Heart right ventricle (tissue), 16 donors: ENCODE results near the gene SLC7A9. TPM values are rescaled to one million over a fixed set of nuclear protein-coding genes. Genes with fewer than 3 reads are reported as not detected.

Source experiments
- ATAC-seq, 8 donors: fragments of 200-7000 bp; cut with Tn5 transposase; one replicate each; pipeline ENCODE4 v1.9.1; 2020; ENCODE audit warnings: mild to moderate bottlenecking in 8 of 8, moderate library complexity in 8 of 8, moderate number of reproducible peaks in 1 of 8
- DNase-seq, 2 donors: peaks; one replicate each; pipeline ENCODE4 v3.0.0-alpha.2; 2020
- H3K27ac ChIP-seq, 10 donors: fragments of 200-600 bp; sonication (generic) in 2 of 10; one replicate each; pipeline versions ENCODE4 v1.5.0 to v1.8.0; 2020 to 2022; ENCODE audit warnings: mild to moderate bottlenecking in 3 of 10
- H3K27me3 ChIP-seq, 7 donors: fragments of 200-600 bp; one replicate each; pipeline ENCODE4 v1.8.0; 2021 to 2022; ENCODE audit warnings: mild to moderate bottlenecking in 2 of 7
- H3K36me3 ChIP-seq, 9 donors: fragments of 200-600 bp; sonication (generic) in 1 of 9; one replicate each; pipeline versions ENCODE4 v1.5.0 to v1.8.0; 2020 to 2022; ENCODE audit warnings: mild to moderate bottlenecking in 2 of 9
- H3K4me1 ChIP-seq, 9 donors: fragments of 200-600 bp; sonication (generic) in 1 of 9; one replicate each; pipeline versions ENCODE4 v1.5.0 to v1.8.0; 2020 to 2022; ENCODE audit warnings: mild to moderate bottlenecking in 4 of 9
- H3K4me3 ChIP-seq, 10 donors: fragments of 200-600 bp; sonication (generic) in 2 of 10; one replicate each; pipeline versions ENCODE4 v1.5.0 to v1.8.0; 2020 to 2022; ENCODE audit warnings: mild to moderate bottlenecking in 7 of 10, moderate library complexity in 2 of 10
- H3K9me3 ChIP-seq, 11 donors: fragments of 200-600 bp in 10 of 11; sonication (generic) in 2 of 11; one replicate each; pipeline versions ENCODE4 v1.5.0 to v1.8.0; 2013 to 2022; ENCODE audit warnings: mild to moderate bottlenecking in 2 of 11, control low read depth in 1 of 11, moderate library complexity in 1 of 11
- CTCF ChIP-seq, 9 donors: fragments of 200-600 bp; sonication (generic) in 2 of 9; IDR thresholded peaks; one replicate each; pipeline versions ENCODE4 v1.5.0 to v1.8.0; 2021 to 2022; ENCODE audit warnings: antibody characterized with exemption in 9 of 9, mild to moderate bottlenecking in 5 of 9, moderate library complexity in 1 of 9
- WGBS, 2 donors: extraction: QIAGEN DNeasy Blood & Tissue Kit; methylation state at CpG; one replicate each; pipeline ENCODE4 v1.1.7; 2013; ENCODE audit warnings: inconsistent platforms in 1 of 2; 5-methylcytosine and 5-hydroxymethylcytosine counted together
- intact Hi-C, 10 donors: fragments of 100-400 bp; cut with DNase I; formaldehyde crosslinking; loops; one replicate each; pipeline versions ENCODE4 v1.11.1 to v1.14.2; 2022
- polyA plus RNA-seq, 2 donors: library from polyadenylated mRNA; stranded (reverse); fragments of 200-250 nt; gene quantifications; one replicate each; pipeline ENCODE4 v1.2.3, GENCODE V29; 2013
- total RNA-seq, 10 donors: library from RNA; stranded (reverse); fragmentation: NEBNext Ultra II Directional in 3 of 10; extraction: Animal tissue kit (Norgen Biotek cat#: 25700) in 3 of 10; gene quantifications; one replicate each; pipeline versions ENCODE4 v1.2.1 to v1.2.4, GENCODE V29; 2021 to 2023
- donor health status: Arrhythmogenic right ventricular cardiomyopathy.
- donor health status: ischemic (EF 13 %, LVEDD 7.1; RV severe dilation, severe dysfunction).
- donor health status: healthy with polysubstance abuse.
- donor health status: DM: no; HTN: yes; CAD: no.
- donor health status: DM: no; HTN: no; CAD: no.
- donor health status: ischemic (EF 25% LVEDD 6.9; RV normal size, moderate dysfunction).
- donor health status: ischemic (EF 25% LVEDD 5.7; RV mildly dilated, moderate dysfunction).
- donor health status: healthy.
- donor health status: DM: yes; HTN: yes; CAD: no.
- donor health status: Ischemic cardiomyopathy.
- donor health status: ischemic (EF 35%, LVEDD 5.7; RV mildly dilated, moderate dysfunction).
- donor health status: nonischemic (EF 11% LVEDD 7.7; RV severe dilation, severe dysfunction).
- donor health status: DM: yes; HTN: yes; CAD: no.
- donor health status: PGD.
- donor health status: ischemic (EF 29% LVEDD 5.4; RV normal size, mild dysfunction).
- donor health status: nonischemic (EF 23%, LVEDD 6.1; RV moderate dilation, normal function).

SLC7A9 gene
- total and polyA plus RNA-seq, 12 donors = 0.12 to 0.24 TPM; not detected in 10

- no peaks in the 10 kb centered on the region for H3K27me3 ChIP-seq
- DNase-seq (no peak), ATAC-seq (no peak)
- no peaks in the 10 kb centered on the region for H3K4me1 ChIP-seq
- H3K27ac ChIP-seq = no peak overlapping the region
- intact Hi-C loops = no loop called here
- no peak overlapping the region for H3K4me3 ChIP-seq
- TF ChIP-seq CTCF (IDR thresholded peaks at IDR 0.05) = no peak
- H3K36me3 ChIP-seq = no peaks in the 10 kb centered on the region
- WGBS, 2 donors = 85 to 86% methylated on average over 12 of the region's 12 CpGs
- H3K9me3 ChIP-seq = no peaks in the 10 kb centered on the region
Observed at GRCh38 chr19:32866564-32867265, 2.9 kb downstream of the SLC7A9 start.

- DNase-seq = no peak
- TF ChIP-seq CTCF (IDR thresholded peaks at IDR 0.05) = no peak
- Histone ChIP-seq H3K4me3 (no peak overlapping the region), H3K27ac (no peak overlapping the region), H3K36me3 (no peaks in the 10 kb centered on the region), H3K27me3 (no peaks in the 10 kb centered on the region), H3K9me3 (no peaks in the 10 kb centered on the region), H3K4me1 (no peaks in the 10 kb centered on the region)
- intact Hi-C loops = no loop called here
- 74 to 84% methylated on average over 7 of the region's 7 CpGs for WGBS, 2 donors
- ATAC-seq = no peak
Observed at GRCh38 chr19:32866061-32866460, 3.5 kb downstream of the SLC7A9 start.

GRCh38 chr19:32865326-32865725, 4.2 kb downstream of the SLC7A9 start:
- intact Hi-C loops = no loop called here
- WGBS, 2 donors = 80 to 82% methylated on average over 6 of the region's 6 CpGs
- ATAC-seq (no peak), DNase-seq (no peak)
- Histone ChIP-seq H3K9me3 (no peaks in the 10 kb centered on the region), H3K36me3 (no peaks in the 10 kb centered on the region), H3K4me1 (no peaks in the 10 kb centered on the region), H3K27me3 (no peaks in the 10 kb centered on the region), H3K4me3 (no peak overlapping the region), H3K27ac (no peak overlapping the region)
- TF ChIP-seq CTCF (IDR thresholded peaks at IDR 0.05) = no peak

DNA sequence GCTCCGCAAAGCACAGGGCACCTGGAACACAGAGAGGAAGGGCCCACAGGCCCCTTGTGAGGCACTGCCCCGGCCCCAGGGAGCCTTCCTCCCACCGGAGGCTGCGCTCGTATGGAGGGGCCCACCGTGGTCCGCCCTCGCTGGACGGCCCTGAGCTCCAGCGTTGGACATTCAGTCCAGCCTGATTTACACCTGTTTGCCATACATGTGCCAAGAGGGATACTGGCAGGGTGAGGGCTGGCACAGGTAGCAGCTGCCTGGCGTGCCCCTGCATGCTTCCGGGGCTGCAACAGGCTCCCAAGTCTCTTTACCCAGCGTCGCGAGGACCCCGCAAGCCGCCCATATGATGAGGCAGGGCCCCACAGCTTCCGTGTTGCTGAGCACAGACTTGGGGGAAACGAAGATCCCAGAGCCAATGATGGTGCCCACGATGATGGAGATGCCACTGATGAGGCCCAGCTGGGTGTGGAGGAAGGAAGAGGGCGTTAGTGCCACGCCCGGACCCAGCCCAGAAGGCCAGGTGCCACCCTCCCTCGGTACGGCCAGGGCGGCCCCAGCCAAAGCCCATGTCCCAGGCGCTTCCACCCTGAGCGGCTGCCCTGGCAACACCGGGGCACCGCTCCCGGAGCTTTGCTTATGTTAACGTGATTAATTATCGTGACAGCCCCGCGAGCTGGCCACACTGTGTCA, 5.1 kb downstream of the SLC7A9 start:
- H3K9me3 ChIP-seq = no peaks in the 10 kb centered on the region
- no peak overlapping the region for H3K27ac ChIP-seq
- no peak for ATAC-seq
- 91 to 93% methylated on average over 35 of the region's 35 CpGs for WGBS, 2 donors
- DNase-seq = no peak
- no peaks in the 10 kb centered on the region for H3K36me3 ChIP-seq
- no peak for TF ChIP-seq CTCF (IDR thresholded peaks at IDR 0.05)
- H3K4me1 ChIP-seq = no peaks in the 10 kb centered on the region
- intact Hi-C loops = no loop called here
- no peak overlapping the region for H3K4me3 ChIP-seq
- no peaks in the 10 kb centered on the region for H3K27me3 ChIP-seq
